HepG2 (cell line): Measurements from ENCODE around the gene POU3F1. TPM values are rescaled to one million over a fixed set of nuclear protein-coding genes. Genes with fewer than 3 reads are reported as not detected.

ENCODE experiments used
- ATAC-seq: fragments of 200-7000 bp; cut with Tn5 transposase; 3 replicates; pipeline ENCODE4 v1.9.1; 2020; ENCODE audit warnings: mild to moderate bottlenecking, moderate library complexity
- BruUV-seq: library from RNA; stranded (reverse); fragments of 400-500 nt; replicated peaks from 2 replicates; lab custom pipeline; 2021; lab: Mats Ljungman, UMichigan
- CTCF ChIA-PET: fragments of 300-600 bp; formaldehyde crosslinking; extraction: SDS; loops from one replicate; lab custom pipeline; 2021; ENCODE audit warnings: low total read pairs, inconsistent platforms, low intra/inter-chr PET ratio; lab: Yijun Ruan, JAX
- POLR2A ChIA-PET: fragments of 350-600 bp; sonication (Branson Sonifier 250); formaldehyde crosslinking; loops from one replicate; lab custom pipeline; 2020; ENCODE audit warnings: antibody characterized with exemption, inconsistent platforms; lab: Yijun Ruan, JAX
- DNase-seq: peaks from one replicate; pipeline ENCODE4 v3.0.0-alpha.2; 2015; ENCODE audit warnings: low spot score
- FAIRE-seq: peaks from 3 replicates; lab custom pipeline; 2011; peaks lifted over from hg19 to GRCh38; lab: Jason Lieb, UNC
- H2AFZ ChIP-seq: one replicate; pipeline ENCODE4 v1.6.1; 2011; ENCODE audit warnings: low read length, inconsistent platforms
- H3K27ac ChIP-seq: fragments of 300-600 bp; 3 replicates; pipeline ENCODE4 v1.8.0; 2011; ENCODE audit warnings: mixed run types, mild to moderate bottlenecking, mixed read lengths, low read length, inconsistent platforms; ENCODE audit not compliant: insufficient read depth; ENCODE audit errors: extremely low read length
- H3K27me3 ChIP-seq, 2 experiments: fragments of 200-600 bp in 1 of 2; 2 replicates in 1 of 2; 3 replicates in 1 of 2; pipeline versions ENCODE4 v1.6.0 to v1.8.0; 2011; ENCODE audit warnings: low read length in 2 of 2, mild to moderate bottlenecking in 2 of 2, moderate library complexity in 2 of 2, inconsistent platforms in 1 of 2; ENCODE audit not compliant: insufficient read depth in 2 of 2, control insufficient read depth in 1 of 2
- H3K36me3 ChIP-seq, 2 experiments: fragments of 200-600 bp in 1 of 2; replicated peaks in 1 of 2; 2 replicates in 1 of 2; 3 replicates in 1 of 2; pipeline versions ENCODE4 v1.5.1 to v1.8.0; 2011; ENCODE audit warnings: low read length in 2 of 2, inconsistent platforms in 1 of 2; ENCODE audit not compliant: insufficient read depth in 2 of 2, control insufficient read depth in 1 of 2
- H3K4me1 ChIP-seq: 2 replicates; pipeline ENCODE4 v1.5.1; 2012; ENCODE audit warnings: low read length, inconsistent platforms; ENCODE audit not compliant: insufficient read depth
- H3K4me2 ChIP-seq: 2 replicates; pipeline ENCODE4 v1.6.0; 2011; ENCODE audit warnings: low read depth, low read length, inconsistent platforms
- H3K4me3 ChIP-seq, 3 experiments: fragments of 200-600 bp in 1 of 3; sonication (generic), shearing (Covaris generic) in 1 of 3; replicated peaks in 1 of 3; 2 replicates each; pipeline ENCODE4 v1.5.1; 2011 to 2016; ENCODE audit warnings: low read length in 3 of 3, inconsistent platforms in 2 of 3, low read depth in 2 of 3, mild to moderate bottlenecking in 2 of 3, control low read depth in 1 of 3, mixed read lengths in 1 of 3; ENCODE audit not compliant: insufficient read depth in 1 of 3
- H3K79me2 ChIP-seq: one replicate; pipeline ENCODE4 v1.6.1; 2011; ENCODE audit warnings: low read length, inconsistent platforms; ENCODE audit not compliant: insufficient read depth
- H3K9ac ChIP-seq: 2 replicates; pipeline ENCODE4 v1.6.0; 2011; ENCODE audit warnings: mild to moderate bottlenecking, low read depth, low read length, inconsistent platforms; ENCODE audit not compliant: insufficient read depth
- H3K9me3 ChIP-seq: 2 replicates; pipeline ENCODE4 v1.5.1; 2012; ENCODE audit warnings: mild to moderate bottlenecking, low read length
- H4K20me1 ChIP-seq: 2 replicates; pipeline ENCODE4 v1.6.0; 2011; ENCODE audit warnings: inconsistent platforms, mild to moderate bottlenecking, low read length, moderate library complexity; ENCODE audit not compliant: insufficient read depth
- DNMT1 ChIP-seq: sonication (generic); formaldehyde crosslinking; IDR thresholded peaks from 2 replicates; pipeline ENCODE4 v1.5.1; 2020; ENCODE audit warnings: mild to moderate bottlenecking, missing genetic modification reagents
- HMGXB3 ChIP-seq: sonication (generic); formaldehyde crosslinking; IDR thresholded peaks from 2 replicates; pipeline ENCODE4 v1.4.0; 2020; ENCODE audit warnings: missing genetic modification reagents, borderline replicate concordance
- KAT2B ChIP-seq: fragments of 150-350 bp; IDR thresholded peaks from 2 replicates; pipeline ENCODE4 v1.6.1; 2014; ENCODE audit warnings: low read depth, low read length, borderline replicate concordance
- PRDM15 ChIP-seq: sonication (generic); formaldehyde crosslinking; IDR thresholded peaks from 2 replicates; pipeline ENCODE4 v1.4.0; 2020; ENCODE audit warnings: missing genetic modification reagents
- RBAK ChIP-seq: sonication (generic); formaldehyde crosslinking; IDR thresholded peaks from 2 replicates; pipeline ENCODE4 v1.5.1; 2020; ENCODE audit warnings: mild to moderate bottlenecking, missing genetic modification reagents
- ZFP91 ChIP-seq: sonication (generic); formaldehyde crosslinking; IDR thresholded peaks from 2 replicates; pipeline ENCODE4 v1.9.0; 2022; ENCODE audit warnings: missing genetic modification reagents, mild to moderate bottlenecking, borderline replicate concordance
- ZXDC ChIP-seq: sonication (generic); formaldehyde crosslinking; IDR thresholded peaks from 2 replicates; pipeline ENCODE4 v1.5.0; 2020; ENCODE audit warnings: mild to moderate bottlenecking, missing genetic modification reagents
- WGBS: methylation state at CpG from one replicate; pipeline ENCODE4 v1.1.6; 2017; ENCODE audit warnings: low lambda C conversion rate; 5-methylcytosine and 5-hydroxymethylcytosine counted together
- in situ Hi-C: cut with HindIII; loops from 2 replicates; pipeline ENCODE4 v1.10.0; 2017; ENCODE audit warnings: low pct_unique_long_range_greater_than_20kb; ENCODE audit not compliant: extremely low pct_ligation_motif_present
- intact Hi-C: fragments of 100-400 bp; cut with micrococcal nuclease; formaldehyde crosslinking; loops from one replicate; pipeline ENCODE4 v1.10.0; 2022; ENCODE audit not compliant: unreplicated experiment
- polyA plus RNA-seq, 8 experiments: library from polyadenylated mRNA; depleted of rRNA in 3 of 8; stranded (reverse) in 7 of 8; unstranded in 1 of 8; fragments of >200 nt; fragmentation: Illumina TruSeq in 4 of 8; extraction: Trizol in 4 of 8; gene quantifications; 2 replicates each; pipeline versions ENCODE4 v1.2.1 to v1.2.3, GENCODE V29; 2011 to 2016; ENCODE audit warnings: low read depth in 4 of 8, missing spikeins in 1 of 8, mixed read lengths in 1 of 8; ENCODE audit not compliant: insufficient read depth in 1 of 8
- total RNA-seq, 5 experiments: library from RNA; depleted of rRNA; stranded (reverse); fragments of >200 nt; fragmentation: Illumina TruSeq; extraction: Trizol; gene quantifications; 2 replicates each; pipeline ENCODE4 v1.2.3, GENCODE V29; 2016; ENCODE audit warnings: low read depth in 1 of 5

Gene POU3F1
- total and polyA plus RNA-seq, 2 of the 13 experiments (the other 11 are each of a cell fraction or from before 2014, with no cell fraction given) = not detected

GRCh38 chr1:38050397-38051078, 3.9 kb upstream of the POU3F1 start:
- POLR2A ChIA-PET = no interaction called here
- Histone ChIP-seq H3K36me3 (no peaks in the 10 kb centered on the region), H3K4me2 (no peak overlapping the region), H3K4me3 (no peak overlapping the region), H3K79me2 (no peaks in the 10 kb centered on the region), H2AFZ (no peak overlapping the region), H3K9me3 (no peaks in the 10 kb centered on the region), H3K27ac (no peak overlapping the region), H3K4me1 (peaks cover 22% of the 10 kb centered on the region), H3K27me3 (peaks cover 1 to 37% of the 10 kb centered on the region in 2 experiments; a peak in 4 of 5 replicates), H4K20me1 (no peaks in the 10 kb centered on the region), H3K9ac (no peak overlapping the region)
- TF ChIP-seq HMGXB3 (CRISPR knock-in tag) (no peak), PRDM15 (CRISPR knock-in tag) (no peak), DNMT1 (no peak), ZXDC (CRISPR knock-in tag) (no peak), ZFP91 (CRISPR knock-in tag) (no peak), KAT2B (no peak), RBAK (CRISPR knock-in tag) (no peak)
- ATAC-seq = no peak
- in situ Hi-C loops (no loop called here), intact Hi-C loops (no loop called here)
- no peak for DNase-seq
- 33% methylated on average over 11 of the region's 13 CpGs for WGBS
- FAIRE-seq = no peak
- no TSS peak for BruUV-seq
- CTCF ChIA-PET = no interaction called here
